ENCODE measurements around the gene IGSF6. TPM values are rescaled to one million over a fixed set of nuclear protein-coding genes. Genes with fewer than 3 reads are reported as not detected.

IGSF6 gene
- total and polyA plus RNA-seq, 2 of the 8 experiments (the other 6 are each of a cell fraction or from before 2014, with no cell fraction given), result not detected

DNA sequence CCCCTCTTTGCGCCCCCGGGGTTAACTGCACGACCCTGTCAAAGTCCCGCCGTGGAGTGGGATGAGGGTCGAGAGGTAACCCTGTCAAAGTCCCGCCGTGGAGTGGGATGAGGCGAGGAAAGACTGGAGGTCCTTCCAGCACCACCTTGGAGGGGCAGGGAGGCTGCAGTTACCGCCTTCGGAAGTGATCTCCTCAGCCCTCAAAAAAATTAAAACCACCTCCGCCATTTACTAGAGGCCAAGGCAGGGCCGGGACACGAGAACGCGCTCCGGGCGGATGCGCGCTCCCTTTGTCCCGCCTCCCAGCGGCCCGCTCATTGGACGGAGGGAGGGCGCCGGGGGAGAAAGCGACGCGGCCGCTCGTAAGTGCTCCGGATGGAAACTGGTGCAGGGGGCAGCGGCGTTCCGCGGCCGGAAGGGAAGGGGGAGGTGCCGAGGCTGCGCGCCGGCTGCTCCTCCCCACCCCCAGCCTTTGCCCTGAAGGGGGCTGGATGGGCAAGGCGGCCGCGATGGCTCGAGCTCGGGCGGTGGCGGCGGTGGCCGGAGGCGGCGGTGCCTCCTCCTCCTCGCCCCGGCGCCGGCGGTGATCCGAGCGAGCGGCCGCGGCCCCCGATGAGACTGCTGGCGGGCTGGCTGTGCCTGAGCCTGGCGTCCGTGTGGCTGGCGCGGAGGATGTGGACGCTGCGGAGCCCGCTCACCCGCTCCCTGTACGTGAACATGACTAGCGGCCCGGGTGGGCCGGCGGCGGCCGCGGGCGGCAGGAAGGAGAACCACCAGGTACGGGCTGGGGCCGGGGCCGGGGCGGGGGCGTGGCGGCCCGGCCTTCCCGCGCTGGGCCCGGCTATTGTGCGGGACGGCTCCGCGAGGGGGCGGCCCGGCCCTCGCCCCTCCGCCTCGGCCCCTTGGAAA is 53.0 kb downstream of the IGSF6 start, which contains the start of gene METTL9 (continued):
- TF ChIP-seq BRCA1 (IDR thresholded peaks at IDR 0.05; ENCODE audit: low read depth, low read length) (no peak), POLR2A (IDR thresholded peaks at IDR 0.05; ENCODE audit: control extremely low read depth in 1 of 2, low read depth in 2 of 2, low read length in 2 of 2) (peak; percentile 78 to 93), EP300 (IDR thresholded peaks at IDR 0.05; ENCODE audit: borderline replicate concordance in 1 of 2, low read depth in 2 of 2, low read length in 2 of 2) (peak in 1 of 2 experiments; percentile 77; a peak in 1 of 3 replicates), CREB1 (IDR thresholded peaks at IDR 0.05) (peak; percentile 84), GABPA (IDR thresholded peaks at IDR 0.05; ENCODE audit: borderline replicate concordance, insufficient read depth, low read length) (peak; percentile 99), CHD1 (IDR thresholded peaks at IDR 0.05; ENCODE audit: low read depth, low read length) (no peak), SIN3A (conservative IDR thresholded peaks at IDR 0.05 in 1 of 2, IDR thresholded peaks at IDR 0.05 in 1 of 2; ENCODE audit: low read depth in 1 of 2, low read length in 2 of 2) (peak; percentile 79 to 90; a peak in 3 of 4 replicates), SP4 (IDR thresholded peaks at IDR 0.05; ENCODE audit: low read length) (peak; percentile 91), BACH1 (IDR thresholded peaks at IDR 0.05; ENCODE audit: low read length) (no peak), CBX5 (IDR thresholded peaks at IDR 0.05; ENCODE audit: low read depth, low read length) (no peak), KDM4A (IDR thresholded peaks at IDR 0.05; ENCODE audit: low read depth, low read length, severe bottlenecking) (peak; percentile 71), JUN (IDR thresholded peaks at IDR 0.05; ENCODE audit: low read depth, low read length) (no peak)
